HG02885 (cell line): ENCODE data around the gene MPLKIP.
A peak's percentile ranks its signal among the peaks of the same experiment; 100 is the strongest.
"Not testable (repeated sequence)": the region's sequence is repeated elsewhere in the genome, so short reads cannot be mapped to it uniquely, and the experiment has no call there.

ENCODE experiments used
- ATAC-seq: cut with Tn5 transposase; IDR thresholded peaks from one replicate; pipeline ENCODE4 v1.9.1; 2021; ENCODE audit warnings: mild to moderate bottlenecking; ENCODE audit not compliant: unreplicated experiment, poor library complexity

Gene MPLKIP

GRCh38 chr7:40135317-40135610, 842 bp upstream of the MPLKIP start:
- ATAC-seq, result no peak

DNA sequence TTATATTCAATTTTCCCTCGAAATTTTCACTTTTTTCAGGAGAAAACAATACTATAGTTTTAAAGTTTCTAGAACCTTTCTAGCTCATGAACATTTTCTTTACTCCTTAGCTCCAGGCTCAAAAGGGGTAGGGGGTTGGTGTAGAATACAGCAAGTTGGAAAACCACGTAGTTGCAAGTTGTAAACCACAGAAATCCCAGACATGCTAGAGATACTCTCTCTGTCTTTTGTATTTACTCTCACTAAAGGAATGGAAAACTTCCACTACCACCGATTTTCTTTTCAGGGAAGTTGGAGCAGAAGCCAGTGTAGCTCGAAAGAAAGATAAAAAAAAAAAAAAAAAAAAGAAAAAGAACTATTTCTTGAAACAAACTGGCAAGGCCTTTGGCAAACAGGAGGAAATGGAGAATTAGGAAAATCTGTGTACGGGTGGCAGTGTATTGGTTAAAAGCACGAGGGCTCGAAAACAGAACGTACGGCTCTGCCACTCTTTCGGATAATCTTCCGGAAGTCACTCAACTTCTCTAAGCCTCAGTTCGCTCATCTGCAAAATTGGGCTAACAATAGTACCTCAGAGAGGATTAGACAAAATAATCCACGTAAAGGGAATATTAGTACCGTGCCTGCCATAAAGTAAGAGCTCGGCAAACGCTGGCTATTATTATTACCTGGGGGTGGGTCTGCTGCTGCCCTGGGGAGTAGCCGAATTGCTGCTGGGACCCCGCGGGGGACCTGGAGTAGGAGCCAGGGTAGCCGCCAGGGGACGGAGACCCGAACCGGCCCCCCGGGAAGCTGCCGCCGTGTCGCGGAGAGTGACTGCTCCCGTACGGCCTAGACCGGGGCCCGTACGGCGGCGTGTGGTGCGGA, 628 bp downstream of the MPLKIP start:
- ATAC-seq, result peak; percentile 11

- no peak for ATAC-seq
These were observed 11.5 kb downstream of the MPLKIP start for GRCh38 chr7:40122940-40123254.

DNA sequence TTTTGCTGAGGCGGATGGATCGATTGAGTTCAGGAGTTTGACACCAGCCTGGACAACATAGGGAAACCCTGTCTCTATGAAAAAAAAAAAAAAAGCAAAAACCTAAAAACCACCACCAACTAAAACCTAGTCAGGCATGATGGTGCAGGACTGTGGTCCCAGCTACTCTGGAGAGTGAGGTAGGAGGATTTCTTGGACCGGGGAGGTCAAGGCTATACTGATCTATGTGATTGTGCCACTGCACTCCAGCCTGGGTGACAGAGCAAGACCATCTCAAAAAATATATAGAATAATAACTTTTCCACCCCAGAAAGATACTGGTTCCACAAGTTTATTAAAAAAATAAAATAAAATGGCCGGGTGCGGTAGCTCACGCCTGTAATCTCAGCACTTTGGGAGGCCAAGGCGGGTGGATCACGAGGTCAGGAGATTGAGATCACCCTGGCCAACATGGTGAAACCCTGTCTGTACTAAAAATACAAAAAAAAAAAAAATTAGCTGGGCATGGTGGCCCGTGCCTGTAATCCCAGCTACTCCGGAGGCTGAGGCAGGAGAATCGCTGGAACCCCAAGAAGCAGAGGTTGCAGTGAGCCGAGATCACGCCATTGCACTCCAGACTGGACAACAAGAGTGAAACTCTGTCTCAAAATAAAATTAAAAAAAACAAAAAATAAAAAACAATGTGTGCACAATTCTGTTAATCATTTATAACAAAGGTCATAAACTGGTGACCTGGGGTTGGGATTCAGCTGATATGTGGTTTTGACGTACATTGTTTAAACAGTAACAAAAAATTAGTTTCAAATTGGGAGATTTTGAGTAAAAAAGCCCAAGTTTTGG, 12.1 kb downstream of the MPLKIP start:
- not testable (repeated sequence) for ATAC-seq

GRCh38 chr7:40120020-40120419, 14.4 kb downstream of the MPLKIP start:
- no peak for ATAC-seq

DNA sequence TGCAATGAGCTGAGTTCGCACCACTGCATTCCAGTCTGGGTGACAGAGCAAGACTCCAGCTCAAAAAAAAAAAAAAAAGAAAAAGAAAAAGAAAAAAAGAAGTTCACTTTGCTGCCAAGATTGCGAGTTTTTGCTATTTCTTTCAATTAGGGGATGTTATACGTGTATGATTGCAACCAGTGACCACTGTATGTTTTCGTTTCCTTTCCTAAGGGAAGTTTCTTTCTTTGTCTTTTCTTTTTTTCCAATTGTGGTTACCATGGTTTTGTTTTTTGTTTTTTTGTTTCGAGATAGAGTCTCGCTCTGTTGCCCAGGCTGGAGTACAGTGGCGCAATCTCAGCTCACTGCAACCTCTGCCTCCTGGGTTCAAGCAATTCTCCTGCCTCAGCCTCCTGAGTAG, 16.2 kb downstream of the MPLKIP start:
- ATAC-seq, result not testable (repeated sequence)

- not testable (repeated sequence) for ATAC-seq
These were observed 17.2 kb downstream of the MPLKIP start for GRCh38 chr7:40117199-40117598.

GRCh38 chr7:40115936-40116335, 18.5 kb downstream of the MPLKIP start:
- ATAC-seq, result no peak

DNA sequence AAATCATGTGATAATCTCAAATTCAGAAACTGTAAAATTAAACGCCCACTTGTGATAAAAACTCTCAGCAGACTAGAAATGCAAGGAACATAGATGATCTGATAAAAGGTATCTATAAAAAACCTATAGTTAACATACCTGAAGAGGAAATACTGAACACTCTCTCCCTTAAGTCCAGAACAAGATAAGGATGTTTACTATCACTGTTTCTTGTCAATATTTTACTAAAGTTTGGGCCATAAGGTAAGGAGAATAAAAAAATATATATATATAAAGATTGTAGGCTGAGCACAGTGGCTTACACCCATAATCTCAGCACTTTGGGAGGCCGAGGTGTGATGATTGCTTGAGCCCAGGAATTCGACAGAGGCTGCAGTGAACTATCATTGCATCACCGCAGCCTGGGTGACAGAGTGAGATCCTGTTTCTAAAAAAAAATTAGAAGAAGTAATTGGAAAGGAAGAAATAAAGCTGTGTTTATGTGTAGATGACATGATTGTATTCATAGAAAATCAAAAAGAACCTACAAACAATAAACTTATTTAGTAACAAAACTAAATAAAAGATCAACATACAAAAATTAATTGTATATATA, 28.4 kb downstream of the MPLKIP start:
- no peak for ATAC-seq

- no peak for ATAC-seq
These were observed 31.5 kb downstream of the MPLKIP start for GRCh38 chr7:40102897-40103296.

DNA sequence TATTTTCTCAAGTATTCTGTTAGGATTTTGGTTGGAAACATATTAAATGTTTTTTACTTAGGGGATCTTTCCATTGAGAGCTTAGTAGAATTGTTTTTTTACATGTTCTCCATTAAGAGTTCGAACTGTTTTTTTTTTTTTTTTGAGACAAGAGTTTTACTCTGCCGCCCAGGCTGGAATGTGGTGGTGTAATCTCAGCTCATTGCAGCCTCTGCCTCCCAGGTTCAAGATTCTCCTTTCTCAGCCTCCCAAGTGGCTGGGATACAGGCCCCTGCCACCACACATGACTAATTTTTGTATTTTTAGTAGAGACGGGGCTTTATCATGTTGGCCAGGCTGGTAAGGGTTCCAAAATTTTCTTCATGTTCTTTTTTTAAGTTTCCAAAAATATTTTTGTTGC, 33.2 kb downstream of the MPLKIP start:
- ATAC-seq, result no peak

- no peak for ATAC-seq
These were observed 34.6 kb downstream of the MPLKIP start for GRCh38 chr7:40099837-40100236.

- no peak for ATAC-seq
These were observed 35.6 kb downstream of the MPLKIP start for GRCh38 chr7:40098810-40099209.

- ATAC-seq, result no peak
These were observed 36.7 kb downstream of the MPLKIP start for GRCh38 chr7:40097728-40098127.

GRCh38 chr7:40095695-40096327, 38.6 kb downstream of the MPLKIP start:
- ATAC-seq, result no peak

GRCh38 chr7:40095230-40095629, 39.2 kb downstream of the MPLKIP start:
- no peak for ATAC-seq

DNA sequence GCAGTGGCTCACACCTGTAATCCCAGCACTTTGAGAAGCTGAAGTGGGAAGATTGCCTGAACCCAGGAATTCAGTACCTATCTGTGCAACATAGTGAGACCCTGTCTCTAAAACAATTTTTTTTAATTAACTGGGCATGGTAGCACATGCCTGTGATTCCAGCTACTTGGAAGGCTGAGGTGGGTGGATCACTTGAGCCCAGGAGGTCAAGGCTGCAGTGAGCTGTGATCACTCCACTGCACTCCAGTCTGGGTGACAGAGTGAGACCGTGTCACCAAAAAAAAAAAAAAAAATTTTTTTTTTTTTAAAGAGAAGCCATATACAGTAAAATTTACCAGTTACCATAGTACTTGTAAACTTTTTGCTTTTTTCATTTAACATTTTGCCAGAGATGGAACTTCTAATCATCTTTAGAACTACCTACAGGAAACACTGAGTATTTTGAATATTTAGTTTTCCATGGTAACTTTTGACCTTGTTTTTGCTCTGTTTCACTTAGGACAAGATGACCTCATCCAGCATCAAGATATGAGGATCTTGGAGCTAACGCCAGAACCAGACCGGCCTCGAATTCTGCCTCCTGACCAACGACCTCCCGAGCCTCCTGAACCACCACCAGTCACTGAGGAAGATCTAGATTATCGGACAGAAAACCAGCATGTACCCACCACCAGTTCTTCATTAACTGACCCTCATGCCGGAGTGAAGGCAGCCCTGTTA, 40.6 kb downstream of the MPLKIP start:
- ATAC-seq, result no peak

DNA sequence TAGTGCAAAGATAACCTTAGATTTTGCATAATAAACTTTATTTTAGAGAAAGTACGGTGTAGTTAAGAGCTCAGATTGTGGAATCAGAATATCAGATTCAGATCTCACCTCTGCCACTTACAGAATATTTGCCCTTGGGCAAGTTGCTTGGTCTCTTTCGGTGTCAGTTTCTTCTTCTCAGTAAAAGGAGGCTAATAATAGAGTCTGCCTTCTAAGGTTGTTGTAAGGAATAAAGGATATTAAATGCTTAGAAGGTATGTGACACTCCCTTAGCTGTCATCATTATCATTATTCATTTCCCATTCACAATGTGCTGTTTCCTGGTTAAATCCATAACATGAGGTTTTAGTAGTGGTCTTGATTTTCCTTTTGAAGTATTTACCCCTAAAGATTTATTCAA, 42.2 kb downstream of the MPLKIP start:
- ATAC-seq, result no peak

GRCh38 chr7:40077849-40078248, 56.6 kb downstream of the MPLKIP start:
- ATAC-seq, result no peak
